ENCODE results near the gene FCN2.

Gene FCN2

GRCh38 chr9:134880484-134881312 is at the start of gene FCN2:
Gene FCN2 (plus strand): TSS chr9:134880810. CDS start chr9:134880822, 12 bp downstream.
- no peak for DNase-seq

GRCh38 chr9:134830926-134831720 is 49.5 kb upstream of the FCN2 start:
- DNase-seq, result no peak

GRCh38 chr9:134832471-134832870 is 48.1 kb upstream of the FCN2 start:
- no peak for DNase-seq

DNA sequence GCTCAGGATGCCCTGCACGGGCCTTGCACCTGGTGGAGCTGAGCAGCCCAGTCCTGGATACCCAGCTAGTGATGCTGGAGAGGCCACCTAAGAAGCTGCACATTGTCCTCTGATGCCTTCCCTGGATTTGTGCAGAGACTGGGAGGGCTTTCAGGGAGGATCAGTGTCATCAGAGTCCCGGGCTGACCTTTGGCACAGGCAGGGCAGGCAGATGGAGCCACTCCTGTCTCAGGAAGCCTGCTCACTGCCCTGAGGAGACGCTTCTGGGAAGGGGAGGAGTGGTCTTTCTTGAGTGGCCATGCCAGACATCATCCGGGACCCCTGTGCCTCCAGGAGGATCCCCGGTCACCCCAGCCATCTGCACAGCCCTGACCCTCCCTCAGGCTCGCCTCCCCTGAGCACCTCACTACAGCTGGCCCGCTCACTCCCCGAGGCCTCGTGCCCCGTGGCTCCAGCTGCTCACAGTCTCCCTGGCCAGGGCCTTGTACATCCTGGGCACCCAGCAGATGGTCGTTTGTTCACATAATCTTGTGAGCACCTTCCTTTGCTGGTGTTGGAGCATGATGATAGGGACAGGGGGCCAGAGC is 47.2 kb upstream of the FCN2 start:
- DNase-seq, result no peak

DNA sequence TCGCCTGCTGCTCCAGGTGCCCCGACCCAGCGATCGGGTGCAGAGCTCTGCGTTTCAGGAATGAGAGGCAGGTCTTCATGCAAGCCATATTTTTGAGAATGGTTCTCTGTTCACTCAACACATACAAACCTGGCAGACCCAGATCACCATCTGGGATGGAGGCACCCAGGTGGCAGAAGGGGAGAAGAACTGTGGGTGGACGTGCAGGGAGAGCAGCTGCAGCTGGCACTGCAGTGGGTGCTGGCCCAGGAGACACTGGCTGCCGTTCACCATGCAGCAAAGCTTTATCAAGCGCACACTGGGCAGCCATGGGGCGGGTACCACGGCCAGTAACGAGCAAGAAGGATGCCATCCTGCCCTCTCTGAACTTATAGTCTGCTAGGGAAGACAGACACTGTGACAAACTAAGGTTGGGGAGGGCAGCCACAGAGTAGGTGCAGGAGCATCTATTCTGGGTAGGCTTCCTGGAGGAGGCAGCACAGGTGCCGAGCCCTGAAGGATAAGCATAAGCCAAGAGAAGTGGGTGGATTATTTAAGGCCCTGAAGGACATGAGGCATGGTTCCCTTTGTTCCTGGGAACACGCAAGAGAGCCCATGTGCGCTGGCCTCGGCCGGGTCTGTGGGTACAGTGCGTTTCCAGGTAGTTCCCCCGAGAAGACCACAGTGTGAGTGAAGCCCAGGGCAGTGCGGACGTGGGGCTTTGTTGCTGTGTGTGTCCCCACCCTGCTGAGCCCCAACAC is 46.2 kb upstream of the FCN2 start:
- no peak for DNase-seq

DNA sequence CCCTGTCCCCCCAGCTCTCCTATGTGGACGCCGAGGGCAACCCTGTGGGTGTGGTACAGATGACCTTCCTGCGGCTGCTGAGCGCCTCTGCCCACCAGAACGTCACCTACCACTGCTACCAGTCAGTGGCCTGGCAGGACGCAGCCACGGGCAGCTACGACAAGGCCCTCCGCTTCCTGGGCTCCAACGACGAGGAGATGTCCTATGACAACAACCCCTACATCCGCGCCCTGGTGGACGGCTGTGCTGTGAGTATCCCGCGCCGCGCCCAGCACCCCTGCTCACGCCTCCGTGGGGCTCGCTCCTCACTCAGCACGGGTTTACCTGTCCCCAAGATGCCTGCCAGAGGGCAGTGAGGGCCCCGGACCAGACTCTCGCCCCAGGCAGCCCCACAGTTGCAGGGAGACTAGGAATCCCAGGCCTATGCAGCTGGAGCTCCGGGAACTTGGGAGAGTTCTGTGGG is 45.6 kb upstream of the FCN2 start:
- DNase-seq, result no peak

- DNase-seq, result no peak
Observed at GRCh38 chr9:134835448-134835847, 45.2 kb upstream of the FCN2 start.

GRCh38 chr9:134835987-134836386 is 44.6 kb upstream of the FCN2 start:
- DNase-seq, result no peak

GRCh38 chr9:134836406-134836970 is 44.1 kb upstream of the FCN2 start:
- no peak for DNase-seq

DNA sequence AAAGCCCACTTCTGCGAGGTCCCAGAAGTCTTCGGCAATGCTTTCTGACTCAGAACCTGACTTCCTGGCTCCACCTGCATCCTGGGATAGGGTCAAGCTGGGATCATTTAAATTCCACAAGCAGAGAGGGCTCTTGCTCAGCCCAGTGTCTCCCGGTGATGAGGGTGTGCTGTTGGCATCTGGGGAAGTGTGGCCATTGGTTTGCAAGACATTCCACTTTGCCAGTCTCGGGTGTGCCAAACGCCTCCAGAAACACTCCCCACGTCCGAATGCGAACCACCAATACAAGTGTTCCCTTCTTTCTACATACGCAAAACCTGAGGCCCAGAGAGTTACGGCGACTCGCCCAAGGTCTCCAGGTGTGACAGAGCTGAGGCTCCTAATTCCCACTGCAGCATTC is 43.1 kb upstream of the FCN2 start:
- DNase-seq, result no peak

GRCh38 chr9:134838651-134839454 is 41.8 kb upstream of the FCN2 start:
- no peak for DNase-seq

- DNase-seq, result no peak
Observed at GRCh38 chr9:134839455-134840125, 41.0 kb upstream of the FCN2 start.

- no peak for DNase-seq
Observed at GRCh38 chr9:134840511-134840910, 40.1 kb upstream of the FCN2 start.

GRCh38 chr9:134841180-134841904 is 39.3 kb upstream of the FCN2 start:
- DNase-seq, result no peak

- DNase-seq, result no peak
Observed at GRCh38 chr9:134842321-134842720, 38.3 kb upstream of the FCN2 start.

GRCh38 chr9:134843740-134844139 is 36.9 kb upstream of the FCN2 start:
- no peak for DNase-seq

DNA sequence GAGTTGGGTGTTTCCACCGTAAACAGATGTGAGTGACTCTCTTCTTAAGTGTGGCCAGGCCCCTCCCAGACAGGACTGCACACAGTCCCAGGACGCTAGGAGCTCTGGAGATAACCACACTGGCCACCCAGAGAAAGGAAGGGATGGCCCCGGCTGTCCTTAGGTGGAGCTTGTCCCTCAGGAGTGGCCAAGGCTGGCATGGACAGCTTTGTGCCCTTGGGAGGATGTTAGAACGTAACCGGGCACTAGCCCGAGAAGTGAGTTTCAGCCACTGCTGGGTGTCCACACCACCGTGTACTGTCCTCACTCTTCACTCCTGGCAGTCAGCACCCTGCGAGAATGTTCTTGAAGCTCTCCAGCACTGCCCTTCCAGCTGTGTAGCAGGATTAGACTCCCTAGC is 35.8 kb upstream of the FCN2 start:
- DNase-seq, result no peak

- no peak for DNase-seq
Observed at GRCh38 chr9:134846187-134846586, 34.4 kb upstream of the FCN2 start.

DNA sequence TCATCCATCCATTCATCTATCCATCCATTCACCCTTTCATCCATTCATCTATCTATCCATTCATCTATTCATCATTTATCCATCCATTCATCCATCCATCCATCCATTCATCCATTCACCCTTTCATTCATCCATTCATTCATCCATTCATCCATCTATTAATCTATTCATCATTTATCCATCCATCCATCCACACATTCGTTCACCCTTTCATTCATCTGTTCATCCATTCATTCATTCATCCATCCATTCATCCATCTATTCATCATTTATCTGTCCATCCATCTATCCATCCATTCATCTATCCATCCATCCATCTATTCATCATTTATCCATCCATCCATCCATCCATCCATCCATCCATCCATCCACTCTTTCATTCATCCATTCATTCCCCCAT is 33.9 kb upstream of the FCN2 start:
- no peak for DNase-seq

DNA sequence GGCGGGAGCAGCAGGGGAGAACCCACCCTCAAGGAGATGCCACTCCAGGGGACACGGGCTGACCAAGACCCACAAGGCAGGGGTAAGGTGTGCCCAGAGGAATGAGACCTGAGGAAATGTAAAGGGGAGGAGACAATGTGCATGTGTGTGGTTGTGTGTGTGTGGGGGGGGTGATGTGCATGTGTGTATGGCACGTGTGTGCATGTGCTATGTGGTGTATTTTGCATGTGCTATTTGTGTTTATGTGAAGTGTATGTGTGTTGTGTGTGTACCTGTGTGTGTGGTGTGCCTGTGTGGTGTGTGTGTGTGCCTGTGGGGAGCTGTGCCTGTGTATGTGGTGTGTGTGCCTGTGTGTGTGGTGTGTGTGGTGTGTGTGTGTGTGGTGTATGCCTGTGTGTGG is 33.5 kb upstream of the FCN2 start:
- no peak for DNase-seq

All from activated CD8-positive, alpha-beta memory T cell treated with anti-CD3 and anti-CD28 coated beads, Interleukin-2, amount 50 U/mL, for 4 hours (primary cell).